Pancreas (tissue), 10 donors: ENCODE data around the gene DENND4C. TPM values are rescaled to one million over a fixed set of nuclear protein-coding genes. Genes with fewer than 3 reads are reported as not detected.
"Not testable (repeated sequence)": the region's sequence is repeated elsewhere in the genome, so short reads cannot be mapped to it uniquely, and the experiment has no call there.

ENCODE experiments used
- ATAC-seq, 4 donors: fragments of 200-7000 bp; cut with Tn5 transposase; one replicate each; pipeline versions ENCODE4 v1.8.0 to v1.9.1; 2020; ENCODE audit warnings: mild to moderate bottlenecking in 4 of 4, moderate library complexity in 4 of 4
- DNase-seq, 6 donors: peaks; one replicate each; pipeline ENCODE4 v3.0.0-alpha.2; 2020
- FAIRE-seq: peaks from 2 replicates; lab custom pipeline; 2012; peaks lifted over from hg19 to GRCh38; lab: Jason Lieb, UNC
- H3K27ac ChIP-seq, 4 donors: fragments of 200-600 bp; sonication (generic); 1 replicate in 3 of 4; 2 replicates in 1 of 4; pipeline versions ENCODE4 v1.5.0 to v1.8.0; 2020
- H3K27me3 ChIP-seq, 4 donors: fragments of 200-600 bp; one replicate each; pipeline ENCODE4 v1.8.0; 2021
- H3K36me3 ChIP-seq, 3 donors: fragments of 200-600 bp; sonication (generic) in 1 of 3; one replicate each; pipeline versions ENCODE4 v1.5.0 to v1.8.0; 2020 to 2021
- H3K4me1 ChIP-seq, 3 donors: fragments of 200-600 bp; one replicate each; pipeline ENCODE4 v1.8.0; 2021
- H3K4me3 ChIP-seq, 4 donors: fragments of 200-600 bp; sonication (generic) in 2 of 4; one replicate each; pipeline versions ENCODE4 v1.5.0 to v1.8.0; 2020 to 2021
- H3K9me3 ChIP-seq, 4 donors: fragments of 200-600 bp; one replicate each; pipeline ENCODE4 v1.8.0; 2021
- CTCF ChIP-seq, 4 donors: fragments of 200-600 bp; sonication (generic) in 3 of 4; IDR thresholded peaks; one replicate each; pipeline versions ENCODE4 v1.5.0 to v1.8.0; 2021; ENCODE audit warnings: antibody characterized with exemption in 4 of 4
- WGBS, 2 donors: extraction: QIAGEN DNeasy Blood & Tissue Kit; methylation state at CpG; one replicate each; pipeline ENCODE4 v1.1.7; 2013; 5-methylcytosine and 5-hydroxymethylcytosine counted together
- intact Hi-C, 3 donors: fragments of 100-400 bp; cut with DNase I; formaldehyde crosslinking; loops; one replicate each; pipeline versions ENCODE4 v1.11.1 to v1.14.2; 2022
- polyA plus RNA-seq, 2 donors: library from polyadenylated mRNA; stranded (reverse); fragments of 200-250 nt; gene quantifications; one replicate each; pipeline ENCODE4 v1.2.3, GENCODE V29; 2013
- total RNA-seq, 6 donors: library from RNA; stranded (reverse); fragmentation: NEBNext Ultra II Directional in 4 of 6; extraction: Animal tissue kit (Norgen Biotek cat#: 25700) in 4 of 6; gene quantifications; one replicate each; pipeline versions ENCODE4 v1.2.1 to v1.2.4, GENCODE V29; 2021 to 2023
- donor health status: healthy with polysubstance abuse.
- donor health status: DM: no; HTN: no; CAD: no; lungs with moderate emphysema.
- donor health status: DM: no; HTN: no; CAD: no.
- donor health status: control.
- donor health status: control.
- donor health status: Bipolar disorder and iron deficiency.
- donor health status: DM: yes; HTN: yes; CAD: no.
- donor health status: DM: no; HTN: no; CAD: no.
- donor health status: DM: no; HTN: no; CAD: no.
- donor health status: DM: yes; HTN: yes; CAD: no.

The DENND4C gene
- total and polyA plus RNA-seq, 8 donors: 4.6 to 36.2 (median 17.9) TPM

- Histone ChIP-seq H3K27me3 (no peaks in the 10 kb centered on the region), H3K36me3 (no peaks in the 10 kb centered on the region), H3K9me3 (no peaks in the 10 kb centered on the region), H3K27ac (no peak overlapping the region), H3K4me3 (no peak overlapping the region), H3K4me1 (no peaks in the 10 kb centered on the region)
- 83 to 84% methylated on average over 2 of the region's 2 CpGs for WGBS, 2 donors
- intact Hi-C loops: no loop called here
- ATAC-seq (no peak), FAIRE-seq (no peak), DNase-seq (no peak)
- no peak for TF ChIP-seq CTCF (IDR thresholded peaks at IDR 0.05)
Observed at GRCh38 chr9:19387317-19387716, 156.8 kb downstream of the DENND4C start.

- ATAC-seq, DNase-seq, H3K4me1 ChIP-seq, H3K9me3 ChIP-seq, H3K36me3 ChIP-seq, H3K27ac ChIP-seq, H3K27me3 ChIP-seq, FAIRE-seq, H3K4me3 ChIP-seq, intact Hi-C loops: not testable (repeated sequence)
- 93 to 95% methylated on average over 4 of the region's 4 CpGs for WGBS, 2 donors
Observed at GRCh38 chr9:19389539-19389938, 159.0 kb downstream of the DENND4C start.

GRCh38 chr9:19397845-19398244 lies 167.4 kb downstream of the DENND4C start:
- DNase-seq (no peak), ATAC-seq (peak; percentile 48 to 78 (median 64)), FAIRE-seq (no peak)
- no peak for TF ChIP-seq CTCF (IDR thresholded peaks at IDR 0.05)
- H3K9me3 ChIP-seq: no peaks in the 10 kb centered on the region
- intact Hi-C loops: no loop called here
- H3K4me1 ChIP-seq: no peaks in the 10 kb centered on the region
- H3K36me3 ChIP-seq: no peaks in the 10 kb centered on the region
- no peak overlapping the region for H3K27ac ChIP-seq
- no peaks in the 10 kb centered on the region for H3K27me3 ChIP-seq
- 38 to 44% methylated on average over 1 of the region's 1 CpG for WGBS, 2 donors
- H3K4me3 ChIP-seq: no peak overlapping the region

GRCh38 chr9:19403231-19403630 lies 172.7 kb downstream of the DENND4C start:
- H3K27ac ChIP-seq, H3K36me3 ChIP-seq, ATAC-seq, DNase-seq, H3K27me3 ChIP-seq, intact Hi-C loops, FAIRE-seq, H3K9me3 ChIP-seq, H3K4me3 ChIP-seq: not testable (repeated sequence)
- peaks cover 0 to 15% (median 10%) of the 10 kb centered on the region in 3 donors for H3K4me1 ChIP-seq
- 65 to 73% methylated on average over 4 of the region's 4 CpGs for WGBS, 2 donors

- Histone ChIP-seq H3K9me3 (no peaks in the 10 kb centered on the region), H3K4me3 (no peak overlapping the region), H3K4me1 (peaks cover 0 to 15% (median 10%) of the 10 kb centered on the region in 3 donors), H3K27me3 (no peaks in the 10 kb centered on the region), H3K36me3 (no peaks in the 10 kb centered on the region), H3K27ac (peak overlapping the region; percentile 42 to 74 (median 71))
- DNase-seq: peak in 3 of 6 donors; percentile 26 to 44 (median 35)
- TF ChIP-seq CTCF (IDR thresholded peaks at IDR 0.05): no peak
- no peak for FAIRE-seq
- intact Hi-C loops: no loop called here
- ATAC-seq: peak; percentile 7 to 39 (median 20)
- 38 to 48% methylated on average over 4 of the region's 4 CpGs for WGBS, 2 donors
Observed at GRCh38 chr9:19404283-19405075, 174.0 kb downstream of the DENND4C start.

- Histone ChIP-seq H3K36me3 (no peaks in the 10 kb centered on the region), H3K27ac (peak overlapping the region in 2 of 4 donors; percentile 16 to 69)
- intact Hi-C loops: no loop called here
Observed at GRCh38 chr9:19405771-19406170, 175.3 kb downstream of the DENND4C start.

More at GRCh38 chr9:19405771-19406170, 175.3 kb downstream of the DENND4C start:
- FAIRE-seq: no peak
- TF ChIP-seq CTCF (IDR thresholded peaks at IDR 0.05): no peak
- Histone ChIP-seq H3K4me1 (peaks cover 0 to 15% (median 15%) of the 10 kb centered on the region in 3 donors), H3K4me3 (no peak overlapping the region), H3K9me3 (no peaks in the 10 kb centered on the region), H3K27me3 (no peaks in the 10 kb centered on the region)
- DNase-seq: no peak
- whole genome bisulfite sequencing, 2 donors: 83 to 90% methylated on average over 1 of the region's 1 CpG
- ATAC-seq: no peak
